Measurements from ENCODE around the gene NUDT12. TPM values are rescaled to one million over a fixed set of nuclear protein-coding genes. Genes with fewer than 3 reads are reported as not detected.

The NUDT12 gene
- total RNA-seq, 1 experiment from 2014 or later = 11.3 TPM

DNA sequence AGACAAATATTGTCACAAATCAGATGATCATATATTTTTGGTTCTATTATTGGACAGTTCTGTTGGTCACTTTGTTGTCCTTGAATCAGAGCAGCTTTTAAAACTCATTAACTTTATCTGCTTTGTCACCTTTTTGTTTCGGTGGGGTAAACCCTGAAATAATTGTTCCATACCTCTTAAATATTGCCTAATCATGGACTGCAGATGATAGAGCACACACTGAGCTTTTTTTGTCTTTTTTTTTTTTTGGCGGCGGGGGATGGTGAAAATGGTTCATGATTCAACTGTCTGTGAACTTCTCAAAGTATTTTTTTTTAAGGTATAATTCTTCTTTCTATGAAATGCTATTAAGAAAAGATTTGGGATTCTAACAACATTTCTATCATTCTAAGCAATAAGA is 1.8 kb downstream of the NUDT12 start:
- no peak overlapping the region for H2AFZ ChIP-seq (ENCODE audit: low read length)
- no peaks in the 10 kb centered on the region for H3K79me1 ChIP-seq (ENCODE audit: insufficient read depth, low read depth, low read length, poor library complexity, severe bottlenecking)
- H2BK5ac ChIP-seq (ENCODE audit: insufficient read length, low read length) = no peak overlapping the region
- H2BK20ac ChIP-seq (ENCODE audit: low read depth, low read length, poor library complexity, severe bottlenecking) = no peak overlapping the region
- no peak overlapping the region for H3K56ac ChIP-seq (ENCODE audit: insufficient read length, low read depth, low read length)
- Mint-ChIP-seq H3K9me3 (no peaks in the 10 kb centered on the region), H3K36me3 (ENCODE audit: insufficient read depth in 1 of 3, low read depth in 3 of 3) (peaks cover 0 to 2% (median 0%) of the 10 kb centered on the region in 3 experiments; a peak in 2 of 7 replicates), H3K27me3 (ENCODE audit: low read depth) (no peaks in the 10 kb centered on the region; the same call in 1 of the 2 replicates), H3K27ac (no peak overlapping the region), H3K4me3 (no peak overlapping the region; a peak in 1 of 5 replicates), H3K4me1 (peaks cover 16 to 21% of the 10 kb centered on the region in 2 experiments)
- no peak for TF ChIP-seq CTCF (conservative IDR thresholded peaks at IDR 0.05)
- H3K23me2 ChIP-seq (ENCODE audit: insufficient read length, low read depth, low read length, poor library complexity, severe bottlenecking) = peaks cover 4% of the 10 kb centered on the region
- no peak overlapping the region for H3K9ac ChIP-seq (ENCODE audit: extremely low read depth, insufficient read length, low read length)
- H4K8ac ChIP-seq (replicated peaks; ENCODE audit: insufficient read length, low read depth, low read length) = no peak overlapping the region
- H3K23ac ChIP-seq (ENCODE audit: insufficient read length, low read depth, low read length) = no peak overlapping the region
- H3K18ac ChIP-seq (ENCODE audit: insufficient read length, low read depth, low read length) = no peak overlapping the region
- no peak overlapping the region for H4K5ac ChIP-seq (ENCODE audit: insufficient read length, low read depth, low read length)
- 0 out of 2 replicates have a peak, but pooled peaks cover 1% of the 10 kb centered on the region for H3K79me2 ChIP-seq (ENCODE audit: insufficient read depth, low read length)
- H3K14ac ChIP-seq (ENCODE audit: insufficient read depth, low read length) = no peak overlapping the region
- H3K9me3 ChIP-seq (ENCODE audit: control insufficient read depth, low read depth, low read length) = no peaks in the 10 kb centered on the region
- H4K91ac ChIP-seq (ENCODE audit: insufficient read length, low read depth, low read length) = no peak overlapping the region
- H3K4me2 ChIP-seq (ENCODE audit: insufficient read depth, insufficient read length, low read length) = no peak overlapping the region
- no peak overlapping the region for H3K27ac ChIP-seq (ENCODE audit: insufficient read length, low read depth, low read length)
- H3T11ph ChIP-seq (ENCODE audit: low read length) = no peak overlapping the region
- no peaks in the 10 kb centered on the region for H4K20me1 ChIP-seq (ENCODE audit: control insufficient read depth, insufficient read depth, insufficient read length)
- H3K4ac ChIP-seq (ENCODE audit: low read depth, low read length) = no peak overlapping the region
- no peaks in the 10 kb centered on the region; the same call in 1 of the 2 replicates for H3K4me1 ChIP-seq (ENCODE audit: insufficient read depth, low read length)
- H2BK120ac ChIP-seq (ENCODE audit: low read depth, low read length, poor library complexity, severe bottlenecking) = no peak overlapping the region
- H3K27me3 ChIP-seq (ENCODE audit: insufficient read depth, low read length) = no peaks in the 10 kb centered on the region
- no peak overlapping the region for H2AK5ac ChIP-seq (ENCODE audit: insufficient read length, low read length)
- no CpG with 5 or more reads among the region's 3 CpGs for WGBS (ENCODE audit: extremely low coverage, insufficient read length, low lambda C conversion rate)
- no peak overlapping the region for H2BK12ac ChIP-seq (ENCODE audit: insufficient read length, low read depth, low read length)
- no peak overlapping the region for H2BK15ac ChIP-seq (ENCODE audit: low read depth, low read length)
- DNase-seq = no peak

All from H9 (cell line).